Inferior parietal cortex (tissue), 1 donor: Measurements from ENCODE around the gene PIK3R1.
"Not testable (repeated sequence)": the region's sequence is repeated elsewhere in the genome, so short reads cannot be mapped to it uniquely, and the experiment has no call there.

Experiments
- DNase-seq: peaks from one replicate; pipeline ENCODE4 v3.0.0-alpha.2; 2016; ENCODE audit errors: extremely low spot score

PIK3R1 gene

DNA sequence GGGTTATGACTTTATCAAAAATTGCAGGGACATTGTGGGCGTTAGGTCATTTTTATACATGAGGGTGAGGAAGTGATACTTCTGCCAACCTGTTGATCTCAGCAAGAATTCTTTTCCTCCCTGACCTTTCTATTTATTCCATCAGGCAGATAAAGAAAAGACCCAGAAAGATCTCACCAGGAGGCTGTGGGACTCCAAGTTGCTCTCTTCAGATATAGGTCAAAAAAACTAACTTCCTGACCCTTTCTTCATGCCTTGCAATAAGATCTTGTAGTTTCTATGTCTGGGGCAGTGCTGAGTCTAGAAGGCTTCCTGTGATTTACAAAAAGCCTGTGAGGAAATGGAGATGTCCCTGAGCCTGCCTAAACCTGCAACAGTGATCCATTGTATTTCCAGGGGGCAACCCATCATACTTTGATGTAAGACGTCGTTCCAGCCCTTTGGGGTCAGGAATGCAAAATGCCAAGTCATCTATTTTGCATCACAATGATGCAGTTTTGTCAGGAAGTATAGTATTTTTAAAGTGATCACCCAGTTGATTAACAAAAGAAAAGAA lies 22.0 kb upstream of the PIK3R1 start:
- no peak for DNase-seq

DNA sequence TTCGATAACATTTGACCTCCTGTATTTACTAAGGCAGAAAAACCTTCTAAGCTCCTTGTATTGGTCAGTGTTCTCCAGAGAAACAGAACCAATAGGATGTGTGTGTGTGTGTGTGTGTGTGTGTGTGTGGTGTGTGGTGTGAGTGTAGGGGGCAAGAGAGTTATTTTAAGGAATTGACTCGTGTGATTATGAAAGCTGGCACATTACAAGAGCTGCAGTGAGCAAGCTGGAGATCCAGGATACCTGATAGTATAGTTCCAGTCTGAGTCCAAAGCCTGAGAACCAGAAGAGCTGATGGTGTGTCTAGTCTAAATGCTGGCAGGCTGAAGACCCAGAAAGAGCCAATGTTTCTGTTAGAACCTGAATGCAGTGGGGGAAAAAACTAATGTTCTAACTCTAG lies 21.2 kb upstream of the PIK3R1 start:
- DNase-seq: no peak

DNA sequence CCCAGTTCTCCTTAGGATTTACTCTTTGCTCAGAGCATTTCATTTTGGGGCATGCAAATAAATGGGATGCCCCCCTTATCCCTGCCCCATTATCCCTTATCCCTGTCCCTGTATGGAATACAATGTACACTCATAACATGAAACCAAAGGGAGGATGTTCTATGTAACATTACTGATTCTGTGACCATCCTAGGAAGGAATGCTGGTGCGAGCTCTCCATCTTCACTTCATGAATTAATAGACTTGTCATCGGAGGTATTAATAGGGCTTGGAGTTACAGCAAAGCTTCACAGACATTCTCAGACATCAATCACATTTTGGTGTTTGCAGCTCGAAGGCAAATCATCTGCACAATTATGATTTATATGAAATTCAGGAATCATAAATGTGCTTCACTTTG lies 20.4 kb upstream of the PIK3R1 start:
- no peak for DNase-seq

DNA sequence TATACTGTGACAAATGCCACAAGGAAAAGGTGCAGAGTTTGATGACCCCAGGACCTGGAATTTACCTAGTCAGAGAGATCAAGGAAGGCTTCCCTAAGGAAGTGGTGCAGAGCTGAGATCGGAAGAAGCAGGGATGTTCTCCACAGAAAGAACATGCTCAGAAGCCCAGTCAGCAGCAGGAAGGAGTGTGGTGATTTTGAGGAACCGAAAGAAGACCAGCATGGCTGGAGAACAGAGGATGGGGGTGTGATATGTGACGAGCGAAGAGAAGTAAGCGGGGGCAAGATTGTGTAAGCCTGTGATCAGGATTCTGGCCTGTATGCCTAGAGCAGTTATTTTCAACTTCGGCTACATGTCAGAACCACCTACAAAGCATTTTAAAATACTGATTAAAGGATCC lies 18.7 kb upstream of the PIK3R1 start:
- DNase-seq: no peak

DNA sequence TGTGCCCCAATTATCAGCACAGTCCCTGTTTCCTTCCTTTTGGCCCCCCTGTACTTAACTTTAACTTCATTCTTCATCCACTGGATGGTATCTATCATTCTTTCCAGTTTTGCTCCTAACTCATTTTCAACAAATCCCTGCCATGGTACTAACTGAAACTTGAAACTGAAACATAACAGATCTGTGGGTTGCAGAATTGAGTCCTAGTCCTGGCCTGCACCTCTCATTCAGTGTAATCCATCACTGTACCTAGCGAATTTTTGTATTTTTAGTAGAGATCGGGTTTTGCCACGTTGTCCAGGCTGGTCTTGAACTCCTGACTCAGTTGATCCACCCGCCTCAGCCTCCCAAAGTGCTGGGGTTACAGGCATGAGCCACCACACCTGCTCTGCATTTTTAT lies 15.3 kb upstream of the PIK3R1 start:
- no peak for DNase-seq

DNA sequence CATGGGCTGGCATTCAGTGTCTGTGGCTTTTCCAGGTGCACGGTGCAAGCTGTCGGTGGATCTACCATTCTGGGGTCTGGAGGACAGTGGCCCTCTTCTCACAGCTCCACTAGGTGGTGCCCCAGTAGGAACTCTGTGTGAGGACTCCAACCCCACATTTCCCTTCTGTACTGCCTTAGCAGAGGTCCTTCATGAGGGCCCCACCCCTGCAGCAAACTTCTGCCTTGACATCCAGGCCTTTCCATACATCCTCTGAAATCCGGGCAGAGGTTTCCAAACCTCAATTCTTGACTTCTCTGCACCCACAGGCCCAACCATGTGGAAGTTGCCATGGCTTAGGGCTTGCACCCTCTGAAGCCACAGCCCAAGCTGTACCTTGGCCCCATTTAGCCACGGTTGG lies 4.9 kb upstream of the PIK3R1 start:
- DNase-seq: not testable (repeated sequence)

DNA sequence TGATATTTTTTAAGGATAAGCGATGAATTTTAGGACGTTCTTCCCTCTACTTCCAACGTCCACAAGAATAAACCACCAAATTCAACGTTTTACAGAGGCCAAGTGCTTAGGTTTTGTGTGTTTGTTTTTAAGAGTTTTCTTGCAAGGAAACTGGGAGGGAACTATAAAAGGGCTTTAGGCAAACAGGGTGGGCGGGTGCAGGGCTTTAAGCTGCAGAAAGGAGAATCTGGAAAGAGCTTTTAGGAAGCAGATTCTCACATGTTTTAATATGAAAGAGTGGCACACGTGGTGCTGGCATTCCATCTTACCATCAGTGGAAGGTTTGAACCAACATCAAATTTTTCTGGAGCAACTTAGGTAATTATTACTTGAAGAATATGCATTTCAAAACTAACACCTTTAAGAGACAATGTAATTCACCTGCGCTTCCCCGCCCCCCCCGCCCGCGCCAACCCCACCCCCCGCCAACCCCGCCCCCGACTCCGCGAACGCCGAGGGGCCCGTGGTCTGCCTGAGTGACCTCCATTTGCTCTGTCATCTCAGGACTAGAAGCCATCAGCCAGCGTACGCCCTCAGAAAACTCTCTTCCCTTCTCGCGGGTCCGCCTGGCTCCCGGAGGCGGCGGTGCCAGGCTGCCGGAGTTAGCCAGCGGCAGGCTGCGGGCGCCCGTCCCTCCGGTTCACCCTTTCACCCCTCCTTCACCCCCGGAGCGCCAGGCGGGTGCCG lies 911 bp upstream of the PIK3R1 start:
- DNase-seq: no peak

DNA sequence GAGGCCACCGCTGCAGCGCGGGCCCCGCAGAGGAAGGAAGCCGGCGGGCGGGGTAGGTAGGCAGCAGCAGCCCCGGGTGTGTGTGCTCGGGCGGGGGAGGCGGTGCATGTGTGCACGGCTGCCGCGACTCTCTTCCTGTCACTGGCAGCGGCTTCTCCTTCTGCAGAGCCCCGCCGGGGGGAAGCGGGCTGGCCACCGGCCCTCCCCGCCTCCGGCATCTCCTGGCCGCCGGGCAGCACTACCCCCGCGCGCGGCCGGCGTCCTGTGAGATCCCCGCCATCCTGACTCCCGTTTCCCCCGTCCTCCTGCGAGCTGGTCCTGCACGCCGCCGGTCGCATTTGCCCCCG lies 315 bp downstream of the PIK3R1 start:
- no peak for DNase-seq

DNA sequence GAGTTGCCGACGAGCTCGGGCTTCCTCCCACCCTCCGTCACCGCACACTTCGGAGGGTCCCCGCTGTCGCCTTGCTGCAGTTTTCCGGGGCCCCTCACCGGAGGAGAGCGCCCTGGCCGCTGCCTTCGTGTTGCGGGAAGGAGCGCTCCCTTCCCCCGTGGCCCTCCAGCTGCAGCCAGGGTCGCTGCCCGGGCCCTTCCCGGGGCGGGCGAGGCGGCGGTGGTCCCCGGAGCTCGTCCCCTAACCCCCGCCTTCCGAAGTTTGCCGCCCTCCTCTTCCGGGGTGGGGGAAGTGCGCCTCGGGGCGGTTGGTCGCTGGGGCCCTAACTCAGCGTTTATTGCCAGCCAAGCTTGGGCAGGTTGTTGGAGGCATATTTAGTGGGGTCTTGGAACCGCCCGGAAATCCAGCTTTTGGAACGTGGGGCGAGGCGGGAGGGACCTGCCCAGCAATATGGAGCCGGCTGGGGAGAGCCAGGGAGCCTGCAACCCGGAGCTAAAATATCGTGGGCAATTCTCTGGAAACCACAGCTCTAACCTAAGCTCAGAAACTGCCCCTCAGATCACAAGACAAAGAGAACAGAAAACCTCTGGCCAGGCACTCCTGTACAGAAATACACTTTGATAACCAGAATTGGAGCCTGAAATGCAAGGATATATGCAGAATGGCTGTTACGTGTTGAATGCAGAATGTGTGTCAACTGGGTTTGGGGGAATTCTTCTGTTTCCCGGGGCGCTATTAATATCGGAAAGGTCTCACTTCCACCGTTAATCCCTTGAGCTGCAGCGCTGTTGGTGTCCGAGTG lies 890 bp downstream of the PIK3R1 start:
- DNase-seq: no peak

DNA sequence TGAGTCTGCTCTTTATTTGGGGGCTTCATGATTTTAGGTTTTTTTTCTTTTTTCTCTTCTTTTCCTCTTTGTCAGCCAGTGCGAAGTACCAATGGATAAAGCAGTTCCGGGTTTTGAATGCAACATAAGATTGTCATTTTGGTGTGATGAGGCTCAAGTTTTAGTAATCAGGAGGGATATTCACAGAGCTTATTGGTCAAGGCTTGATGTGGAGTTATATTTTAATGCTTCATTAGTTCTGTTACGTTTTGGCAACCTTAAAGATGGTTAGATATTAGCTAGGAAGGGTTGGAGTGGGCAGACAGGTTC lies 1.4 kb downstream of the PIK3R1 start:
- DNase-seq: no peak

DNA sequence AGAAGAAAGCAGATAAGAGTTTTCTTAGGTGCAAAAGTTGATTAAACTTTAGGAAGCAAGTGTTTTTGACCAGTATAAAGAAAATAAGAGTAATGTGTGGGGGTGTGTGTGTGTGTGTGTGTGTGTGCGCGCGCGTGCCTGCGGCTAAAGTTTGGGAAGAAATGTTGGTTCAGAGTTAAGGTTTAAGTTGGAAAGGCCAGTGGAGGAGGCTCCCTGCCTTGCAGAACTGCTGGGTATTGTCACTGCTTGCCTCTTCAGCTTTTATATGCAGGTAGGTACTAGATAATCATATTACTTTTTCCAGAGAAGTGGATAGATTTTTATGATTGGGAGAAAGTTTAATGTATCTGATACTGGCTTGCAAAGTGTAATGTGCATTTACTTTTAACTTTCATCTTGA lies 2.0 kb downstream of the PIK3R1 start:
- no peak for DNase-seq

DNA sequence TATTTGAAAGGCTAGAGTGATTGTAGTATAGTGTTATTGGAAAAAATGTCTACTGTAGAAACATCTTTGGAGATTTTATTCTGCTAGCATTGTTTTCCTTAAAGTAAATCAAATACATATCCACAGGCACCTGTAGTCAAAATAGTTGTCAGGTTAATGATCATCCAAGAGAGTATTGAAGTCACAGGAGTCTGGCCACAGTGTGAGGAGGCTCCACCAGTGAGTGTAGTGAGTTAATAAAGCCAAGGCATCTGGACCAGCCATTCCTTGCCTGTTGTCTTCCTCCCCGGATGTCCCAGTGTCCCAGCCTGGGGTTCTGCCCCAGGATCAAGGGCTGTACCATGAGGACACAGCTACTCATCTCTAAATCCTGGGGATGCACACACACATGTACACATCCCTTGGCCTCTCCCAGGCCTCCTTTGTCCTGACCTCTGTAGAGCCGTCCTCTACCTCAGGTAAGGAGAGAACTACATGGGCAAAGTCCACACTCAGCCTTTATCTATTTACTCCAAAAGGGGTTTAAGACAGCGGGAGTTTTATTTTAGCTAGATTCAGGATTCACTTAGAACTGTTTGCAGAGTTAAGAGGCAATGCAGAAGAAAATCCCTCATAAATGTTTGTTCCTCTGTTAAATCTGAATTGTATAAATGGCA lies 3.7 kb downstream of the PIK3R1 start:
- DNase-seq: no peak

DNA sequence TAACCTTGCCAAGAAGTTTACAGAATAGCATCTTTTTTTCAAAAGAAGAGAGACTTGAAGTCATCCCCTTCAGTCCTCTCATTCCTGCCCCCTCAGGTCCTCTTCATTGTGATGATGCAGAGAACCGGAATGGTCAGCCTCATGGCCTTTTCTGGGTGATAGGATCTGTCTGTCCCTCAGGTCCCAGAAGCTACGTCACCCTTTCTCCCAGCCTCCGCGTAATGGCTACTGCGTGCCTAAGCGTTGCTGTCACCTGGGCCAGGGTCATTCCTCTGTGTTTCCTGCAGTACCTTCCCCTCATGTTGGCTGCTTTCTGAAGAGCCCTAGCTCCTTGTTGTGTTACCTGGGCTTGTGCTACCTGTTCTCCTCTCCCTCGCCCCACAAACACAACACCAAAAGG lies 4.7 kb downstream of the PIK3R1 start:
- DNase-seq: no peak

DNA sequence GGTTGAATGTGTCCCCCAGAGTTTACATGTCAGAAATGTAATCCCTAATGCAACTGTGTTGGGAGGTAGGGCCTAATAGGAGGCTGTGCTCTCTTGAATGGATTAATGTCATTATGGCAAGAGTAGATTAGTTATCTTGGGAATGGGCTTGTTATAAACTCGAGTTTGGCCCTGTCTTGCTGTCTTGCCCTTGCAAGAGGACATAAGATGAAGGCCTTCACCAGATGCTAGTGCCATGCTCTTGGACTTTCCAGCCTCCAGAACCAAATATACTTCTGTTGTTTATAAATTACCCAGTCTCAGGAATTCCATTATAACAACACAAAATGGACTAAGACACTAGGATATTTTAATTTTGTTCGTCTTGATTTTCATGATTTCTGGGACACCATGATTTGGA lies 5.4 kb downstream of the PIK3R1 start:
- DNase-seq: no peak

DNA sequence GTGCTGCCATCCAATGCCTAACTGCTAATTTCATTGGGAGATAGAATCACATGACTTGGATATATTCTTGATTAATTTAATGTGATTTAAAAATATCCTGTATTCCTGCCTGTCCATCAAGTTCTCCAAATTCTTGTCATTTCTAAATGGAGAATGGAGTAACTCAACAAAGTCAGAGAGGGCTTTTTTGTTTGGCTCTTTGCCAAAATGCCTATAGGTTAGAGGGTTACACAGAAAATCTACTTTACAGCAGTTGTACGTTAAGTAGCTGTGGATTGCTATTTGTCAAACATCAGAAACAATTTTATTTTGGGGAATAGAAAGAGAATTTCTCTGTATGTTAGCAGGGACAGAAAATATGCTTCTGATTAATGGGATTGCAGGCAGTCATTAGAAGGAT lies 5.9 kb downstream of the PIK3R1 start:
- DNase-seq: no peak

DNA sequence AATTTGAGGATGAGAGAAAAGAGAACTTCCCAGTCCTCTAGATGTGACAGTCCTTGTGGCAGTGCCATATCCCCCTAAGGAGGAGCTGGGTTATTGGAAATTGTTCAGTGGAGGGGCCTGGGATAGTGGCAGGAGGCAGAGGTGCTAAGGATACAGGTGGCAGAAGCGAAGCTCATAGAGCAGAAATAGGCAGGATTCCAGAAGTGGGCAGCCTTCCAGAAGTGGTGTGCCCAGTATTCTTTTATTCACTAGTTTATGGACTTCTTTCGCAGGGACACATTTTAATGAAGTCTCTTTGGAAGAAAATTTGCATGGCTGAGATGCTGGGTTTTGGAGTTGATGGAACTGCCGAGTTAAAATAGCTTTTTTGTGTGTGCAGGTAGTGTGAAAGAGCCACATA lies 6.8 kb downstream of the PIK3R1 start:
- peak; percentile 6 for DNase-seq

DNA sequence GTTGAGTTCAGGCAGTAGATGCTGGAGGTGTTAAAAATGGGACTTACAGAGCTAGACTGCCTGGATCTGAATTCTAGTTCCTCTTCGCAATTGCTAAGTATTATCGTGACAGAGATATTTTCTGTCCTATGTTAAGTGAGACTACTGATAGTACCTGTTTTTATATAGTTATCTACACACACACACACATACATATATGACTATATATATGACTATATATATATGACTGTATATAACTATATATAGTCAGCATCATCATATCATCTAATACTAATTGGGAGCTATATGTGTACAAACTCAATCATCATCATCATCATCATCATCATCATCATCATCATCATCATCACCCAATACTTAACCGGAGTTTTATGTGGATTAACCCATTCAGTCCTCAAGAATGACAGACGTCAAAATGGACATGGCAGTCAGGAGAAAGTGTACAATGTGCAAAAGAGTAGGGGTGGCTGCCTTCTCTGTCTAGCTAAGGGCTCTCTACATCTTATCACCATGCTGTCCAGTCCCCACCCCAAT lies 7.3 kb downstream of the PIK3R1 start:
- no peak for DNase-seq

DNA sequence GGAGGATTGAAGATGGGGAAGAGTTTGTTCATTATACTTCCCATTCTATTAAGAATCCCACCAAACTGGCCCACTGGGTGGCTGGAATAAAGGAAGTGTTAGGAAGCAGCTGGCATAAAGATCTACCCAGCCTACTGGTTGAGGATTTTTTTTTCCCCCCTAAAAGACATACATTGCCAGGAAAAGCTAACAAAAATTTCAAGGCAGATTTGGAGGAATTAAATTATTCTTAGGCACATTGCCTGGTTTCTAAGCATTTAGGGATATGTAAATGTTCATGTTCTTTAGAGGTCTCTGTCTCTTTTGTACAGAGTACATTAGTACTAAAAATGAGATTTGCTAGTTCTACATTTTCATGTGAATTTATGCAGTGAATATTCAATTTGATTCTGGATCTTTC lies 8.3 kb downstream of the PIK3R1 start:
- DNase-seq: no peak

DNA sequence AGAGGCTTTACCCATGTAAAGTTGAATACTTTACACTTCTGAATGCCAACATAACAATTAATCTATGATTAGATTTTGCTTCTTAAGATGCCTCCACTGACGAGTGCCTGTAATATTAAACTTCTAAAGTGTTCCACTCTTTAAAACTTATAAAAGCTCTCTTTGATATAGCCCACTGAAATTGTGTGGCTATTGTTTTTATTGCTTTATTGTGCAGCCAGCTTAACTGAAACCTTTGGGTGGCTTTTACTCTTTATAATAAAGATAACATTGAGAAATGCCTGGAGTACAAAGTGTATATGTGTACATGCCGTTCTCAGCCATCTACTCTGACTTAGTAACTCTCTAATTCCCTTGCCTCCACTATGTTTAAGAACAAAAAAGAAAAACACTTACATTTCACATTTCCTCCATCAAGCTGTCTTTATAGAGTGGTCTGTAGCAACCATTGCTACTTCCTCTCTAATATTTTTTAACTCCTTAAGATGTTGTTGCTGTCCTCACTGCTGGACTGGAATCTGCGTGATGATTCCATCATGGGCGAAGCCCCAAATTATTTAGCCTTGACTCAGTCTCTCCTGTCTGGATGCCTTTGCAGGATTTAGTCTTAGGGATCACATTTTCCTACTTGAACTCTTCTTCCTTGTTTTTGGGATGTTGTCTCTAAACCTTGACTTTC lies 9.1 kb downstream of the PIK3R1 start:
- peak; percentile 27 for DNase-seq

DNA sequence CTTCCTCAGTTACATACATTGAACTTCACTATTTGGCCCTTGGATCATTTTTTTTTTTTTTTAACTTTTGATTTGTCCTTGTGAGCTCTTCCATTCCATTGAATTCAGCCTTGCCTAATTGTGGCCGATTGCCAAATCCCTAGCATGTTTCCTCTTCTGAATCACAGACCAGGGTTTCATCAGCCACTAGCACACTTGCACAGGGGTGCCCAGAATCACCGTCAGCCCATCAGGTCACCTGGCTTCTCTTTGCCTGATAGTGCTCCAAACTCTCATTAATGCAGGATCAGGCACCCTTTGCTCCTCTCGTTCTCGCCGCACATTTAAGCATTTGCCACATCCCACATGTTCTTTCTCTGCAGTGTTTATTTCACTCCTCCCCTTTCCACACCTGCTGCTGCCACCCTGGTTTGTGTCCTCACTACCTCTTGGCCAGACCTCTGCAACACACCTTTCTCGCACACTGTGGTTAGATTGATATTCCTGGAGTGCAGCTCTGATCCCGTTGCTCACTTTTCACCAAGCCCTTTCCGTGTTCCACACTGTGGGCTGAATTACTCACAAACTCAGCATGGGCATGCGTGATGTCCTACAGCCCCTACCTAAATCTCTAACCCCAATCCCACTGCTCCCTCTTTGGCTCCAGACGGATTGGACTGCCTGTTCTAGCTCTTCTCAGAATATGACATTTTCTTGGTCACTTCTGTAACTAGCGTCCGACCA lies 9.8 kb downstream of the PIK3R1 start:
- DNase-seq: peak; percentile 13

DNA sequence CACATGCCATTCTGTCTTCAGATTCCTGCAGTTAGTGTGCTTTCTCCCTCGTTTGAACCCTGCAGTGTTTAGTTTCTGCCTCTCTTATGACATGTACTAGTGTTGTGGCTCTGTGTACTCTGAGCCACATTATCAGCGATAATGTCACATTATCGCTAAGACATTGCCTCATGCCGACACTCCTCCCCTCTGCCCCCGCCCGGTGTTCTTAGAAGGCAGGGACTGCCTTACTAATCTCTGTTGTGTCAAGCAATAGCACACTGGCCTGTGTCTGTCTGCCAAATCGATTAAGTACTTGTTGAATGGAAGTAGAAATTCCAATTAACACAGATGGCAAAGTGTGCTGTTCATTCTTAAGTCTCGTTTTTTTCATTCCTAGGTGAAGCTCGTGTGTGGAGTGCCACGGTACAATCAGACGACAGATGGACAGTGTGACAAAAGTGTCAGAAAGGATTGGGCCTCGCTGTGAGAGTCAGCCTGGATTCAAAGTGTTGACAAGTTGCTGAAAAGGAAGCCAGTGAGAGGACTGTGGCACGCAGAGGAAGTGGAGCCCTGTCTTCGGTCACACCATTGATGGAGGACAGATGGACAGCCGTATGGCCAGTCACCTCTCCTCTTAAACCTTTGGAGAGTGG lies 10.5 kb downstream of the PIK3R1 start:
- peak; percentile 22 for DNase-seq
